ENCODE measurements around the gene KIF24. TPM values are rescaled to one million over a fixed set of nuclear protein-coding genes. Genes with fewer than 3 reads are reported as not detected.

Gene KIF24
- total and polyA plus RNA-seq, 9 donors = 0.47 to 3.2 (median 1.00) TPM

GRCh38 chr9:34373749-34374148 is 44.7 kb upstream of the KIF24 start:
- TF ChIP-seq EP300 (IDR thresholded peaks at IDR 0.05) (no peak), POLR2A (IDR thresholded peaks at IDR 0.05) (no peak), CTCF (IDR thresholded peaks at IDR 0.05) (no peak)
- Histone ChIP-seq H3K27me3 (no peaks in the 10 kb centered on the region), H3K4me3 (no peak overlapping the region), H3K9me3 (peaks cover 0 to 18% of the 10 kb centered on the region in 2 donors), H3K36me3 (no peaks in the 10 kb centered on the region), H3K27ac (no peak overlapping the region), H3K4me1 (ENCODE audit: insufficient read depth) (peaks cover 1% of the 10 kb centered on the region)
- DNase-seq = no peak
- intact Hi-C loops (cut with DNase I) = no loop called here
- 95 to 97% (median 95%) methylated on average over 2 of the region's 2 CpGs for WGBS, 3 donors

- WGBS, 3 donors = 34 to 56% (median 51%) methylated on average over 34 to 41 of the region's 41 CpGs
Measured at GRCh38 chr9:34372467-34373011, 43.5 kb upstream of the KIF24 start.

GRCh38 chr9:34371886-34372466 is 42.9 kb upstream of the KIF24 start:
- peaks cover 1% of the 10 kb centered on the region for H3K4me1 ChIP-seq (ENCODE audit: insufficient read depth)

More at GRCh38 chr9:34372467-34373011, 43.5 kb upstream of the KIF24 start:
- intact Hi-C loops (cut with DNase I) = no loop called here
- DNase-seq = no peak
- Histone ChIP-seq H3K4me1 (ENCODE audit: insufficient read depth) (peaks cover 1% of the 10 kb centered on the region), H3K9me3 (peaks cover 0 to 18% of the 10 kb centered on the region in 2 donors), H3K4me3 (no peak overlapping the region), H3K27me3 (no peaks in the 10 kb centered on the region), H3K36me3 (no peaks in the 10 kb centered on the region), H3K27ac (no peak overlapping the region)
- no peak for TF ChIP-seq CTCF (IDR thresholded peaks at IDR 0.05)
- no peak for TF ChIP-seq POLR2A (IDR thresholded peaks at IDR 0.05)
- TF ChIP-seq EP300 (IDR thresholded peaks at IDR 0.05) = no peak

More at GRCh38 chr9:34371886-34372466, 42.9 kb upstream of the KIF24 start:
- TF ChIP-seq EP300 (IDR thresholded peaks at IDR 0.05) (no peak), POLR2A (IDR thresholded peaks at IDR 0.05) (no peak), CTCF (IDR thresholded peaks at IDR 0.05) (no peak)
- Histone ChIP-seq H3K4me3 (no peak overlapping the region), H3K27me3 (no peaks in the 10 kb centered on the region), H3K27ac (no peak overlapping the region), H3K36me3 (no peaks in the 10 kb centered on the region), H3K9me3 (peaks cover 0 to 18% of the 10 kb centered on the region in 2 donors)
- intact Hi-C loops (cut with DNase I) = no loop called here
- 60 to 68% (median 66%) methylated on average over 55 to 60 of the region's 60 CpGs for WGBS, 3 donors
- DNase-seq = no peak
